T-helper 1 cell treated with Interleukin-12 subunit alpha and Interleukin-12 subunit beta and Interleukin-4 antibody, amounts not matched to agents 30 ng/mL and 1 ng/mL, for 36 hours (primary cell): ENCODE results near the gene C1orf174. TPM values are rescaled to one million over a fixed set of nuclear protein-coding genes. Genes with fewer than 3 reads are reported as not detected.

Experiments used
- intact Hi-C: fragments of 100-400 bp; cut with micrococcal nuclease; formaldehyde crosslinking; loops from one replicate; pipeline ENCODE4 v1.15.1; 2024
- total RNA-seq: library from RNA; stranded (reverse); gene quantifications from 2 replicates; pipeline ENCODE4 v1.2.3, GENCODE V29; 2022

The C1orf174 gene
- total RNA-seq: 26.6 and 30.4 TPM in 2 replicates

DNA sequence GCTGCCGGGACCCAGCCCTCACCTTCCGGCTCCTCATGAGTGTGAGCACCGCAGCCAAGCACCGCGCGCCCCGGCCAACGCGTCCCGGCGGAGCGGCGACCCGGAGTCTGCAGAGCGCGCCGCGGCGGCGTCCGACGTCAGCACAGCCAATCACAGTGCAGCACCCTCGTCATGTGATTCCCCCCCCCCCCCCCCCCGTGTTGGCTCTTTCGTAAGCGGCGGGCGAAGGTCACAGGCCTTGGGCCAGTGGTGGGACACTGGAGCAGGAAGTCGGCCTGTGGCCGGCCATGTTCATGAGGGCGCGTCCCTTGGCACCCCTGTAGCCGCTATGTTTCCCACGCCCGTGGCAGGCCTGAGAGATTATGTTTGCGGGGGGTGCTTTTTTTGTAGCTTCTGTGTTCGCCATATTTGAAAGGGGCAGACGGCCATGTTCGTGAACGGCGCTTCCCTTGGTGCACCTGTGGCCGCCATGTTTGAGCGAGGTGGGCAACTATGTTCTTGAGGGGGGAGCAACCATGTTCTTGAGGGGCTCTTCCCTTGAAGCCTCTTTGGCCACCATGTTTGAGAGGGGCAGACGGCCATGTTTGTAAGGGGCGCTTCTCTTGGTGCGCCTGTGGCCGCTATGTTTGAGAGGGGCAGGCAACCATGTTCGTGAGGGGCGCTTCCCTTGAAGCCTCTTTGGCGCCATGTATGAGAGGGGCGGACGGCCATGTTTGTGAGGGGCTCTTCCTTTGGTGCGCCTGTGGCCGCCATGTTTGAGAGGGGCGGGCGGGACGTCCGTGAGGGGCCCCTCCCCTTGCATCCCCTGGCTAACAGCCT lies at the start of gene C1orf174:
Gene C1orf174, minus strand, starts transcription at position 123 of the 819 bp plus-strand sequence. Its CDS starts 86 bp downstream, at position 37.
- intact Hi-C loops: loop anchor here (1.0 to 10.0 kb wide), 11 partner anchors 43 to 1983 kb away; partner anchors contain the start of genes CALML6, CEP104, DFFB and LRRC47

GRCh38 chr1:3948344-3948743 lies 48.3 kb upstream of the C1orf174 start:
- intact Hi-C loops: no loop called here

DNA sequence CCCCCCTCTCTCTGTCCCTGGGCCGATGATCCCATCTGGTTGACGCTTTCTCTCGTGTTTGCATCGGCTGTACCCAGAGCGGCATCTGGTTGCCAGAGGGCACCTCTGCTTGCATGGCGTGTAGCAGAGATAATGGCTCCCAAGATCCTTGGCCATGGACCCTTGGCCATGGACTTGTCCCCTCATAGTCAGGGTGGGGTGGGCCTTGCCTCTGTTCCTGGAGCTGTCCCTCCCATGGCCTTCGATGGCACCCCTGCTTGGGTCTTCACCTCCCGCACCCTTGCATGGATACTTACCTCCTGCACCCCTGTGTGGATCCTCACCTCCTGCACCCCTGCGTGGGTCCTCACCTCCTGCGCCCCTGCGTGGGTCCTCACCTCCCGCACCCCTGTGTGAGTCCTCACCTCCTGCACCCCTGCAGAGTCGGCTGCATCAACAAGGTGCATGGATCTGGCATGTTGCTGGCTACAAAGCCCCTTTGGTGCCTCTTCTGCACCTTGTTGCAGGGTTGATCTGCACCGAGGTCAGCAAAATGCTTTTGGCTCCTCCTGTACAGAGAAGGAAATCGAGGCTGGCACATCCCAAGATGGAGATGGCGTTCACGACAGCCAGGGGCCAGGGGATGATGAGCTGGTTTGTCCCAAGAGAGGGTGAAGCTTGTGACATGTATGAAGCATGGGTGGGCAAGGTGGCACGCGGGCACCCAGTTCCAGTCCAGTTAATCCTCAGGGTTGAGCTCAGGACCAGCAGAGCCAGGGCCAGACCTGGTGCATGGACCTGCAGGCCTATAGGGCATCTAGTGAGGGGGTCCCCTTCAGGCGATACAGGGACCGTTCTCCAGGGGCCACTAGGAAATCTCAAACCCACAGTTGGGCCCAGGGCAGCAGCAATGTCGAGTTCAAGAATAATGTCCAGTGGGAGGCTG lies 46.1 kb upstream of the C1orf174 start:
- intact Hi-C loops: no loop called here

- intact Hi-C loops: no loop called here
Measured at GRCh38 chr1:3945222-3945621, 45.1 kb upstream of the C1orf174 start.

- intact Hi-C loops: no loop called here
Measured at GRCh38 chr1:3944578-3945125, 44.6 kb upstream of the C1orf174 start.

DNA sequence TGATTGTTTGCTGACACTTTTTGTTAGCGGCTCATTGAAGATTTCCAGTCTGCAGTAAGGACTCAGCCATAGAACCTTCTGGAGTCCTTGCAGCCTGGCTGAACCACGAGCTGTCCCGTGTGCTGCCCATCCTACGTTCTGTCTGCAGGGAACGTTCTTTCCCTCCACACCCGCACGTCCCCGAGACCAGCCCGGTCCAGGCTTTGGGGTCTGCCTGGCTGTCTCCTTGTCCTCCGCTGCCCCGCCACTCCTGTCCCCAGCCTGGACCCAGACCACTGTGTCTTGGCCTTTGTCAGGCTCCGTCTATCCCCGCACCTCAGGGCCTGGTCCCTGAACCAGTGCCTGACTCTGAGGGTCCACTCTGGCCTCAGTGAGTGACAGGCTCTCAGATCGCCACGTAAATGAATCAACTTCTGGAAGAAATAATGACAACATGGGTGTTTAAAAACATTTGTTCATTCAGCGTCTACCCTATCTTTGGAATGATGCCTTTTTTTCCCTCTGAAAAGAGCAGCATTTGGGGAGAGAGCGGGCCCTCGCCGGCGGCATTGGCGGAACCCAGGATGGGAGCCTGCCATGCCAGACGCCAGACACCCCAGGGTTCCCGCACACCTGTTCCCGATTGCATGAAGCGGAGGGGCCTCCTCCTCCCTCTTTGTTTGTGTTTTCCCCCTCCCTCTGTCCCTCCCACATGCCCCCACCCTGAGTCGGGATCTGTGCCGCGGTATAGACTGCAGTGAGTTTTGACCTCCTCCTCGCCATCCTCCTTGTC lies 43.9 kb upstream of the C1orf174 start:
- intact Hi-C loops: no loop called here

DNA sequence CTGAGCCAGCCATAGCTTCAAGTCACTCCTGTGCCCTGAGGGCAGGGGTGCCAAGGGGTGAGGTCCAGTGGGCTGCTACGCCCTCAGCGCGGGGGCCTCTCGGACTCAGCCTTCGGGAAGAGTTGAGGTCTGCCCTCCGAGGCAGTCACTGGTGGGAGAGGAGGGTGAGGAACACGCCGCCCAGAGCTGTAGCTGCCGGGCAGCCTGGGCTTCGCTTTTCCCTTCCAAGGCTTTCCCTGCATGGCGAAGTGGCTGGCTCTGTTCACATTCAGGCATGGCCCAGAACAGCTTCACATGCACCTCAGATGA lies 43.0 kb upstream of the C1orf174 start:
- intact Hi-C loops: no loop called here

DNA sequence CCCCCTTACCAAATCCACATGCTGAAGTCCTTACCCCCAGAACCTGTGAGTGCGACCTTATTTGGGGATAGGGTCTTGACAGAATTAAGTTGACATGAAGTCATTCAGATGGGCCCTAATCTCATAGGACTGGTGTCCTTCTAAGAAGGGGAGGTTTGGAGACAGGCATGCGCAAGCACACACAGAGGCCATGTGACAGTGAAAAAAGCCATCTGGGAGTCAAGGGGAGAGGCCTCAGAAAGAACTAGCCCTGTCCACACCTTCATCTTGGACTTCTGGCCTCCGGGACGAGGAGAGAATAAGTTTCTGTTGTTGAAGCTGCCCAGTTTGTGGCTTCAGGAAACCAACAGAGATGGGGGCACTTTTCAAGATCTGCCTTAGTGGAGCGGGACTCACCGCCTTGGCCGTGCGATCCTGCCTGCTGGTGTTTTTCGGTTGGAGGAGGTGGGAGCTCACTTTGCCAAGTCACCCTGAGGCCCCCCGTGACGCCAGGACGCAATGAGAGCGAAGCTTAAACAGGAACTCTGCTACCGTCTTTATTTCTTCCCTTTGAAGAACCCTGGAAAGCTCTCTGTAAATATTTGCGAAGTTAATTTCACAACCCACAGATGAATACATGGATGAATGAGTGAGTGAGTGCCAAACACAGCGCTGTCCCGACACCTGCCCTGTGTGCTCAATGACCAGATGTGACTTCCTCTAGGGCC lies 42.5 kb upstream of the C1orf174 start:
- intact Hi-C loops: no loop called here

GRCh38 chr1:3940754-3941345 lies 40.8 kb upstream of the C1orf174 start:
- intact Hi-C loops: no loop called here

GRCh38 chr1:3940081-3940753 lies 40.1 kb upstream of the C1orf174 start:
- intact Hi-C loops: no loop called here

DNA sequence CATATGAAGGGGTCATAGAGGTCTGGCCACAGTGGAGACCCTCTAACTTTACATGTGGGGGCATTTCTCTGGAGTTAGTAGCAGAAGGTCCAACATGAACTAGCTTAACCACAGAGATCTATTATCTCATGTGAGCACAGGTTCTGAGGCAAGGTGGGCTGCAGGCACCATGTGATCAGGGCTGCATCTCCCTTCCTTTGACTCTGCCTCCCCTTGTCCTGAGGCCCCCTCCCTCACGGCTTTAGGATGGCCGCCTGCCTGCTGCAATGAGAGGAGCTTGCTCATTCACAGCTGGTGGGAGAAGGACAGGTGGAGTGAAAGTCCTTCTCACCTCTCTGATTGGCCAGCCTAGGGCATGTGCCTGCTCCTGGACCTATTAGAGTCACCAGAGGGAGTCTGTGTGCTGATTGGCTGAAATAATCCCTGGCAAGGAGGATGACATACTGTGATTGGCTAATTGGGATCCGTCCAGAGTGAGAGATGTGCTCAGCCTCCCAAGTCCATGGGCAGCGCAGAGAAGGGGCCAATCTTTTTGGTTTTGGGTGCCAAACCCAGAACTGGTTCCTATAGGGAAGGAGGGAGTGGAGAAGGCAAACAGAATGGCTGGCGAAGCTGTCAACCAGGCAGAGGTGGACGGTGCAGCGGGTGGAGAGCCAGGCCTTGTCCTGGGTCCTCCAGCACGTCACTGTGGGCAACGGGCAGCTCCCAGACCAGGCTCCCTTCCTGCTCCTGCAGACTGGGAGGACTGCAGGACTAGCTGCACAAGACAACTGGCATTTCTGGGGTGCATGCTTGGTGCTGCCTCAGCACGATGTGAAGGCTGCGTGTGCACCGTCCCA lies 39.4 kb upstream of the C1orf174 start:
- intact Hi-C loops: no loop called here

GRCh38 chr1:3932156-3932919 lies 32.3 kb upstream of the C1orf174 start:
- intact Hi-C loops: no loop called here

GRCh38 chr1:3931007-3931912 lies 31.2 kb upstream of the C1orf174 start:
- intact Hi-C loops: no loop called here

- intact Hi-C loops: no loop called here
Measured at GRCh38 chr1:3930301-3931006, 30.4 kb upstream of the C1orf174 start.

- intact Hi-C loops: no loop called here
Measured at GRCh38 chr1:3929126-3929525, 29.1 kb upstream of the C1orf174 start.

- intact Hi-C loops: no loop called here
Measured at GRCh38 chr1:3928586-3928985, 28.5 kb upstream of the C1orf174 start.
